Measurements from ENCODE around the gene NFIB. TPM values are rescaled to one million over a fixed set of nuclear protein-coding genes. Genes with fewer than 3 reads are reported as not detected.

The NFIB gene
- polyA plus RNA-seq, 1 of the 3 experiments (the other 2 are of a cell fraction) = 9.2 TPM

DNA sequence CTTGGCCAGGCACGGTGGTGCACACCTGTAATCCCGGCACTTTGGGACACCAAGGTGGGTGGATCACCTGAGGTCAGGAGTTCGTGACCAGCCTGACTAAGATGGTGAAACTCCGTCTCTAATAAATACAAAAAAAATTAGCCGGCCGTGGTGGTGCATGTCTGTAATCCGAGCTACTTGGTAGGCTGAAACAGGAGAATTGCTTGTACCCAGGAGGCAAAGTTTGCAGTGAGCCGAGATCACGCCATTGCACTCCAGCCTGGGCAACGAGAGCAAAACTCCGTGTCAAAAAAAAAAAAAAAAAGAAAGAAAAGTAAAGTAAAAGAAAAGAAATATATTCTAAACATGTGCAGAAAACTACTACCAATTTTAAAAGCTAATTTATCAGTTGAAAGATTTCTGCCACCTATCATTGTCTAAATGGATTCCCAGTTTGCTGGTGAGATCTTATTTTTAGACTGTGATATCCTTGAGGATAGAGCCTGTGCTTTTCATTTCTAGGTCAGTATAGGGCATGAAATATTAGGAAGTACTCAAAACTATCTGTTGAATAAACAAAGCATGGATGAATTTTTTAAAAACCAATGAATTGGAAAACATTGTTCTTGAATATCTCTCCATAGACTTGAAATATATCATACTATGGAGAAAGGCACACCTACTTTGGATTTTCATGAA, 86.9 kb downstream of the NFIB start:
- Histone ChIP-seq H3K4me2 (no peak overlapping the region), H3K9me2 (no peaks in the 10 kb centered on the region), H3K79me2 (ENCODE audit: insufficient read depth) (peaks cover 76% of the 10 kb centered on the region), H3K27ac (ENCODE audit: low read depth in 2 of 2, low read length in 1 of 2) (no peak overlapping the region), H2AFZ (ENCODE audit: low read depth) (no peak overlapping the region), H4K20me1 (ENCODE audit: insufficient read depth) (no peaks in the 10 kb centered on the region), H3F3A (replicated peaks; ENCODE audit: insufficient read depth) (peaks cover 18% of the 10 kb centered on the region), H3K36me3 (replicated peaks in 1 of 2; ENCODE audit: control insufficient read depth in 1 of 2, insufficient read depth in 2 of 2, low read length in 1 of 2) (peaks cover 0 to 12% of the 10 kb centered on the region in 2 experiments), H3K4me3 (ENCODE audit: low read depth in 2 of 2, low read length in 1 of 2) (no peak overlapping the region), H3K9me3 (no peaks in the 10 kb centered on the region), H3K4me1 (ENCODE audit: control insufficient read depth in 1 of 2, insufficient read depth in 2 of 2, low read depth in 1 of 2, low read length in 1 of 2) (peaks cover 0 to 5% of the 10 kb centered on the region in 2 experiments; a peak in 1 of 4 replicates), H3K9ac (no peak overlapping the region), H3K27me3 (ENCODE audit: insufficient read depth) (no peaks in the 10 kb centered on the region)
- TF ChIP-seq SMC3 (IDR thresholded peaks at IDR 0.05; ENCODE audit: low read depth, low read length) = no peak
- no peak for TF ChIP-seq SIN3A (IDR thresholded peaks at IDR 0.05; ENCODE audit: borderline replicate concordance, low read depth, low read length)
- no peak for TF ChIP-seq RCOR1 (IDR thresholded peaks at IDR 0.05; ENCODE audit: low read length)
- no peak for TF ChIP-seq FOSL2 (IDR thresholded peaks at IDR 0.05; ENCODE audit: borderline replicate concordance, low read depth)
- no peak for TF ChIP-seq NRF1 (IDR thresholded peaks at IDR 0.05; ENCODE audit: low read depth, low read length)
- TF ChIP-seq, protein P1, sequence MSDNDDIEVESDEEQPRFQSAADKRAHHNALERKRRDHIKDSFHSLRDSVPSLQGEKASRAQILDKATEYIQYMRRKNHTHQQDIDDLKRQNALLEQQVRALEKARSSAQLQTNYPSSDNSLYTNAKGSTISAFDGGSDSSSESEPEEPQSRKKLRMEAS (IDR thresholded peaks at IDR 0.05; ENCODE audit: low read depth) = no peak
- TF ChIP-seq FOXJ3 (CRISPR knock-in tag; IDR thresholded peaks at IDR 0.05) = no peak
- no peak for TF ChIP-seq GATA2 (CRISPR knock-in tag; IDR thresholded peaks at IDR 0.05)
- ChIA-PET CTCF (interaction anchor here (0.8 kb wide), 1 partner anchor 19 kb away, joined by 3 read pairs; no protein-coding TSS in a partner anchor), POLR2A (no interaction called here)
- no peak for DNase-seq
- 91% methylated on average over 11 of the region's 11 CpGs for WGBS (ENCODE audit: low lambda C conversion rate)

DNA sequence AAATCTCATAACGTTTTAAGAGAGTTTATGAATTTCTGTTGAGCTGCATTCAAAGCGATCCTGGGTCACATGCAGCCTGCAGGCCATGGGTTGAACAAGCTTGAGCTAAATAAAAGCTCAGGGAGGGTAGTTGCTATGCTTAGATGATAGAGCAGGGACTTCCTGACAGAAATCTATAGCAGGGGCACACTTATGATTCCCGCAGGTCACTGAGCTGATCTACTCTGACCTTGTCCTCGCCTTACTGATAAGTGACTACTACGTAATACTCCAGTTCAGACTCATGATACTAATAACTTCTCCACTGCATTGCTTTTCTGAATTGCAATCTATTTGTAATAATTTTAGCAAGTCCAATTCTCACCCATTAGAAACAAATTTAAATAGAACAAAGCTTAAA, 90.9 kb downstream of the NFIB start:
- H3K9ac ChIP-seq = no peak overlapping the region
- CTCF ChIA-PET = interaction anchor here (0.6 kb wide), 1 partner anchor 884 kb away, joined by 4 read pairs; no protein-coding TSS in a partner anchor
- H3K79me2 ChIP-seq (ENCODE audit: insufficient read depth) = peaks cover 72% of the 10 kb centered on the region
- no peak overlapping the region for H3K27ac ChIP-seq (ENCODE audit: low read depth in 2 of 2, low read length in 1 of 2)
- H3K4me1 ChIP-seq (ENCODE audit: control insufficient read depth in 1 of 2, insufficient read depth in 2 of 2, low read depth in 1 of 2, low read length in 1 of 2) = peaks cover 3 to 29% of the 10 kb centered on the region in 2 experiments; a peak in 3 of 4 replicates
- no peak overlapping the region for H2AFZ ChIP-seq (ENCODE audit: low read depth)
- peaks cover 24% of the 10 kb centered on the region for H3F3A ChIP-seq (replicated peaks; ENCODE audit: insufficient read depth)
- no peaks in the 10 kb centered on the region for H4K20me1 ChIP-seq (ENCODE audit: insufficient read depth)
- H3K27me3 ChIP-seq (ENCODE audit: insufficient read depth) = no peaks in the 10 kb centered on the region
- POLR2A ChIA-PET = no interaction called here
- no peak overlapping the region for H3K4me2 ChIP-seq
- H3K9me3 ChIP-seq = no peaks in the 10 kb centered on the region
- no peaks in the 10 kb centered on the region for H3K9me2 ChIP-seq
- WGBS (ENCODE audit: low lambda C conversion rate) = 98% methylated on average over 5 of the region's 5 CpGs
- no peak for DNase-seq
- peaks cover 0 to 13% of the 10 kb centered on the region in 2 experiments for H3K36me3 ChIP-seq (replicated peaks in 1 of 2; ENCODE audit: control insufficient read depth in 1 of 2, insufficient read depth in 2 of 2, low read length in 1 of 2)
- H3K4me3 ChIP-seq (ENCODE audit: low read depth in 2 of 2, low read length in 1 of 2) = no peak overlapping the region
- TF ChIP-seq RFX5 (IDR thresholded peaks at IDR 0.05; ENCODE audit: low read length) = no peak
- no peak for TF ChIP-seq SMC3 (IDR thresholded peaks at IDR 0.05; ENCODE audit: low read depth, low read length)
- no peak for TF ChIP-seq FOSL2 (IDR thresholded peaks at IDR 0.05; ENCODE audit: borderline replicate concordance, low read depth)
- TF ChIP-seq, protein P2, sequence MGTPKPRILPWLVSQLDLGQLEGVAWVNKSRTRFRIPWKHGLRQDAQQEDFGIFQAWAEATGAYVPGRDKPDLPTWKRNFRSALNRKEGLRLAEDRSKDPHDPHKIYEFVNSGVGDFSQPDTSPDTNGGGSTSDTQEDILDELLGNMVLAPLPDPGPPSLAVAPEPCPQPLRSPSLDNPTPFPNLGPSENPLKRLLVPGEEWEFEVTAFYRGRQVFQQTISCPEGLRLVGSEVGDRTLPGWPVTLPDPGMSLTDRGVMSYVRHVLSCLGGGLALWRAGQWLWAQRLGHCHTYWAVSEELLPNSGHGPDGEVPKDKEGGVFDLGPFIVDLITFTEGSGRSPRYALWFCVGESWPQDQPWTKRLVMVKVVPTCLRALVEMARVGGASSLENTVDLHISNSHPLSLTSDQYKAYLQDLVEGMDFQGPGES (IDR thresholded peaks at IDR 0.05; ENCODE audit: low read depth, low read length) = no peak
- TF ChIP-seq, protein P3, sequence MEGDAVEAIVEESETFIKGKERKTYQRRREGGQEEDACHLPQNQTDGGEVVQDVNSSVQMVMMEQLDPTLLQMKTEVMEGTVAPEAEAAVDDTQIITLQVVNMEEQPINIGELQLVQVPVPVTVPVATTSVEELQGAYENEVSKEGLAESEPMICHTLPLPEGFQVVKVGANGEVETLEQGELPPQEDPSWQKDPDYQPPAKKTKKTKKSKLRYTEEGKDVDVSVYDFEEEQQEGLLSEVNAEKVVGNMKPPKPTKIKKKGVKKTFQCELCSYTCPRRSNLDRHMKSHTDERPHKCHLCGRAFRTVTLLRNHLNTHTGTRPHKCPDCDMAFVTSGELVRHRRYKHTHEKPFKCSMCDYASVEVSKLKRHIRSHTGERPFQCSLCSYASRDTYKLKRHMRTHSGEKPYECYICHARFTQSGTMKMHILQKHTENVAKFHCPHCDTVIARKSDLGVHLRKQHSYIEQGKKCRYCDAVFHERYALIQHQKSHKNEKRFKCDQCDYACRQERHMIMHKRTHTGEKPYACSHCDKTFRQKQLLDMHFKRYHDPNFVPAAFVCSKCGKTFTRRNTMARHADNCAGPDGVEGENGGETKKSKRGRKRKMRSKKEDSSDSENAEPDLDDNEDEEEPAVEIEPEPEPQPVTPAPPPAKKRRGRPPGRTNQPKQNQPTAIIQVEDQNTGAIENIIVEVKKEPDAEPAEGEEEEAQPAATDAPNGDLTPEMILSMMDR (IDR thresholded peaks at IDR 0.05) = no peak
- no peak for TF ChIP-seq YY1 (IDR thresholded peaks at IDR 0.05; ENCODE audit: low read depth)
- no peak for TF ChIP-seq ELF1 (IDR thresholded peaks at IDR 0.05)
- TF ChIP-seq POLR2AphosphoS5 (IDR thresholded peaks at IDR 0.05; ENCODE audit: low read depth, low read length) = no peak
- no peak for TF ChIP-seq CHD2 (IDR thresholded peaks at IDR 0.05; ENCODE audit: low read length, partially characterized antibody)
- TF ChIP-seq, protein P4, sequence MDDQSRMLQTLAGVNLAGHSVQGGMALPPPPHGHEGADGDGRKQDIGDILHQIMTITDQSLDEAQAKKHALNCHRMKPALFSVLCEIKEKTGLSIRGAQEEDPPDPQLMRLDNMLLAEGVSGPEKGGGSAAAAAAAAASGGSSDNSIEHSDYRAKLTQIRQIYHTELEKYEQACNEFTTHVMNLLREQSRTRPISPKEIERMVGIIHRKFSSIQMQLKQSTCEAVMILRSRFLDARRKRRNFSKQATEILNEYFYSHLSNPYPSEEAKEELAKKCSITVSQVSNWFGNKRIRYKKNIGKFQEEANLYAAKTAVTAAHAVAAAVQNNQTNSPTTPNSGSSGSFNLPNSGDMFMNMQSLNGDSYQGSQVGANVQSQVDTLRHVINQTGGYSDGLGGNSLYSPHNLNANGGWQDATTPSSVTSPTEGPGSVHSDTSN (IDR thresholded peaks at IDR 0.05) = no peak
- no peak for TF ChIP-seq FOXM1 (IDR thresholded peaks at IDR 0.05; ENCODE audit: low read depth)
- TF ChIP-seq NFIC (IDR thresholded peaks at IDR 0.05; ENCODE audit: borderline replicate concordance) = no peak
- no peak for TF ChIP-seq FOXJ3 (CRISPR knock-in tag; IDR thresholded peaks at IDR 0.05)
- no peak for TF ChIP-seq SIN3A (IDR thresholded peaks at IDR 0.05; ENCODE audit: borderline replicate concordance, low read depth, low read length)
- no peak for TF ChIP-seq GATA2 (CRISPR knock-in tag; IDR thresholded peaks at IDR 0.05)
- no peak for TF ChIP-seq MEF2A (IDR thresholded peaks at IDR 0.05; ENCODE audit: borderline replicate concordance, low read depth)
- no peak for TF ChIP-seq NRF1 (IDR thresholded peaks at IDR 0.05; ENCODE audit: low read depth, low read length)
- TF ChIP-seq TCF12 (IDR thresholded peaks at IDR 0.05) = no peak

Data from SK-N-SH (cell line).